ENCODE results near the gene XXYLT1.

GRCh38 chr3:195247863-195248189 lies 23.1 kb downstream of the XXYLT1 start:
- TF ChIP-seq EZH2 (IDR thresholded peaks at IDR 0.05) (no peak), CTCF (IDR thresholded peaks at IDR 0.05) (no peak), EZH2phosphoT487 (IDR thresholded peaks at IDR 0.05) (no peak)
